Activated CD8-positive, alpha-beta T cell treated with anti-CD3 and anti-CD28 coated beads for 36 hours (primary cell): ENCODE results near the gene HVCN1. TPM values are rescaled to one million over a fixed set of nuclear protein-coding genes. Genes with fewer than 3 reads are reported as not detected.

Experiments used
- ATAC-seq: fragments of 200-7000 bp; cut with Tn5 transposase; one replicate; pipeline ENCODE4 v1.10.0; 2021; ENCODE audit warnings: mild to moderate bottlenecking, moderate library complexity
- CTCF ChIA-PET: fragments of 350-600 bp; sonication (Branson Sonifier 250); formaldehyde crosslinking; loops from one replicate; lab custom pipeline; 2021; ENCODE audit warnings: antibody characterized with exemption; lab: Charles Lee
- POLR2A ChIA-PET: fragments of 350-600 bp; sonication (Branson Sonifier 250); formaldehyde crosslinking; loops from one replicate; lab custom pipeline; 2021; ENCODE audit warnings: antibody characterized with exemption; lab: Charles Lee
- DNase-seq: peaks from one replicate; pipeline ENCODE4 v3.0.0-alpha.2; 2020
- H3K27ac Mint-ChIP-seq: one replicate; pipeline ENCODE4 v1.8.0; 2021; ENCODE audit warnings: mild to moderate bottlenecking, mixed read lengths
- H3K27me3 Mint-ChIP-seq: one replicate; pipeline ENCODE4 v1.8.0; 2021; ENCODE audit warnings: mixed read lengths
- H3K36me3 Mint-ChIP-seq: one replicate; pipeline ENCODE4 v1.8.0; 2021; ENCODE audit warnings: low read depth, mixed read lengths
- H3K4me1 Mint-ChIP-seq: one replicate; pipeline ENCODE4 v1.8.0; 2021; ENCODE audit warnings: low read depth, mixed read lengths
- H3K4me3 Mint-ChIP-seq: one replicate; pipeline ENCODE4 v1.8.0; 2021; ENCODE audit warnings: mild to moderate bottlenecking, moderate library complexity, mixed read lengths
- H3K9me3 Mint-ChIP-seq: one replicate; pipeline ENCODE4 v1.8.0; 2021; ENCODE audit warnings: mixed read lengths
- intact Hi-C: fragments of 100-400 bp; cut with micrococcal nuclease; formaldehyde crosslinking; loops from one replicate; pipeline ENCODE4 v1.10.0; 2022
- total RNA-seq, 2 experiments: library from RNA; stranded (reverse); gene quantifications; one replicate each; pipeline ENCODE4 v1.2.3, GENCODE V29; 2021
- TF ChIP-seq, protein P1 (sequence below): fragments of 200-600 bp; IDR thresholded peaks from one replicate; pipeline ENCODE4 v1.8.0; 2022; ENCODE audit warnings: antibody characterized with exemption, mild to moderate bottlenecking

Gene HVCN1
- total RNA-seq, 2 experiments from 2014 or later, result 23.0 to 24.2 TPM

DNA sequence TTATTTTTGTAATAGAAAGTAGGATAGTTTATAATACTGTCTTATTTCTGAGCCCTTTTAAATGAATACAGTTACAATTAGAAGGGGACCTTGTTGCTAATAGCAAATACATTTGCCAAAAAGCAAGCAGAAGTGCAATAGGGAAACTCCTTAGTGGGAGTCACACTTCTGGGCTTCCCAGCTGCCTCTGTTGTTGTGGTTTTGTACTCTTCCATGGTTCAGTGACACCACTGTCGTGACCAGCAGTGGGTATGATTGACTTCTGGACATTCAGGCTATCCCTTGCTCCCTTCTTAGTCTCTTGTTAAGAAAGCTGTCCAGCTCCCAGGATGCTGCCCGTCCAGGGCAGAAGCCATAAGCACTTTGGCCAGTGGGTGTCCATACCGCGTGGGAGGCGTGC lies 52.4 kb downstream of the HVCN1 start:
- ChIA-PET POLR2A (interaction anchor here (1.1 kb wide), 1 partner anchor 19 kb away, joined by 3 read pairs; no protein-coding TSS in a partner anchor), CTCF (interaction anchor here (1.0 to 2.4 kb wide), 3 partner anchors 17 to 61 kb away, joined by 3 to 7 read pairs (median 4); no protein-coding TSS in a partner anchor)
- Mint-ChIP-seq H3K4me1 (peaks cover 39% of the 10 kb centered on the region), H3K4me3 (no peak overlapping the region), H3K9me3 (no peaks in the 10 kb centered on the region), H3K27me3 (no peaks in the 10 kb centered on the region), H3K27ac (no peak overlapping the region), H3K36me3 (peaks cover 2% of the 10 kb centered on the region)
- DNase-seq (no peak), ATAC-seq (no peak)
- intact Hi-C loops, result no loop called here
- TF ChIP-seq, protein P1, sequence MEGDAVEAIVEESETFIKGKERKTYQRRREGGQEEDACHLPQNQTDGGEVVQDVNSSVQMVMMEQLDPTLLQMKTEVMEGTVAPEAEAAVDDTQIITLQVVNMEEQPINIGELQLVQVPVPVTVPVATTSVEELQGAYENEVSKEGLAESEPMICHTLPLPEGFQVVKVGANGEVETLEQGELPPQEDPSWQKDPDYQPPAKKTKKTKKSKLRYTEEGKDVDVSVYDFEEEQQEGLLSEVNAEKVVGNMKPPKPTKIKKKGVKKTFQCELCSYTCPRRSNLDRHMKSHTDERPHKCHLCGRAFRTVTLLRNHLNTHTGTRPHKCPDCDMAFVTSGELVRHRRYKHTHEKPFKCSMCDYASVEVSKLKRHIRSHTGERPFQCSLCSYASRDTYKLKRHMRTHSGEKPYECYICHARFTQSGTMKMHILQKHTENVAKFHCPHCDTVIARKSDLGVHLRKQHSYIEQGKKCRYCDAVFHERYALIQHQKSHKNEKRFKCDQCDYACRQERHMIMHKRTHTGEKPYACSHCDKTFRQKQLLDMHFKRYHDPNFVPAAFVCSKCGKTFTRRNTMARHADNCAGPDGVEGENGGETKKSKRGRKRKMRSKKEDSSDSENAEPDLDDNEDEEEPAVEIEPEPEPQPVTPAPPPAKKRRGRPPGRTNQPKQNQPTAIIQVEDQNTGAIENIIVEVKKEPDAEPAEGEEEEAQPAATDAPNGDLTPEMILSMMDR, result no peak

DNA sequence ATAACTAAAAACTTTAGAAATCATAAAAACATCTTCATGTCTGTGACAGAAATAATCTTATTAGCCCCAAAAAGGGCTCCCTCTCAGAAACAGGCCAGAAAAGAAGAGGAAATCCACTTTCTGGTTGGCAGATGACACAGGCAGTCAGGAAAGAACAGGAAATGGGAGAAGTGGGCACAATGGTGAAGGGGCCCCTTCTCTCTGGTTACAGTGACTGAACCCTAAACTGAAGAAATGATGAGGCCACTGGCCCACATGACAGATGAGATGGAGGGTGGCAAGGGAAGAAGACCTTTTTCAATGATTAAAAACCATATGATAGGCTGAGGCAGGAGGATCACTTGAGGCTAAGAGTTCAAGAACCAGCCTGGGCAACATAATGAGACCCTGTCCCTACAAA lies 53.9 kb downstream of the HVCN1 start:
- TF ChIP-seq, protein P1, result no peak
- no peak for DNase-seq
- CTCF ChIA-PET, result interaction anchor here (1.0 to 1.2 kb wide), 3 partner anchors 14 to 192 kb away, joined by 3 to 4 read pairs (median 3); no protein-coding TSS in a partner anchor

DNA sequence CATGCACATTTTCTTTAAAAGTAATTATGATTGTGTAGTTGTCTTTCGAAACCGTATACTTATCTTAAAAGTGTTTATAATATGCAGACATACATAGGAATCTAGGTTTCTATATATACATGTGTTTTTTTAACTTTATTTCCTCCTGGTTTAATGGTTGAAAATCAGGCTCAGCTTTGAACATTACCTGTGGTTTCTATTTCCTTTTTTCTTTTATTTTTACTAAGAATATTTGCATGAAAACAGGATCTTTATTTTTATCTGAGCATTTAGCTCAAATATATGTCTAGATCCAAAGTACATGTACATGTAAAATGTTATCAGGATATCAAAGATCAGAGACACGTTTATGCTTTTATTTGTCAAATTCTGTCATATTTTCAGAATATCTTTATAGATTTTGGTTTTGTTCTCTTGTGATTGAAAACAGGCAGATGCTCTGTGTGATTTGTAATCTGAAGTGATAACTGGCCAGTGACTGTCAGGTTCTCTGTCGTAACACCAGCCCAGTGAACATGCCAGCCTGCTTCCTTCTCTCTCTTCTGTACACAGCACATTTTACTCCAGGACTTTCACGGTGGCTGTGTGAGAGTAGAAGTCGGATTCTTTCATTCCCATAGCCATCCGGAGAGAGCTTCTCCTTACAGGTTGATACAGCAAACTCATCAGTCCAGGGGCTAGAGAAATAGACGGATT lies 61.3 kb downstream of the HVCN1 start:
- ATAC-seq (no peak), DNase-seq (no peak)
- H3K4me3 Mint-ChIP-seq, result no peak overlapping the region
- ChIA-PET CTCF (interaction anchor here (1.3 kb wide), 1 partner anchor 26 kb away, joined by 6 read pairs; no protein-coding TSS in a partner anchor), POLR2A (interaction anchor here (1.0 kb wide), 1 partner anchor 14 kb away, joined by 3 read pairs; the partner anchor contains the start of gene TCTN1)
- H3K27me3 Mint-ChIP-seq, result no peaks in the 10 kb centered on the region
- H3K9me3 Mint-ChIP-seq, result no peaks in the 10 kb centered on the region
- H3K4me1 Mint-ChIP-seq, result peaks cover 8% of the 10 kb centered on the region
- TF ChIP-seq, protein P1, result no peak
- peaks cover 16% of the 10 kb centered on the region for H3K36me3 Mint-ChIP-seq
- H3K27ac Mint-ChIP-seq, result peak overlapping the region; percentile 34
- intact Hi-C loops, result no loop called here

More for the DNA sequence above, 53.9 kb downstream of the HVCN1 start:
- Mint-ChIP-seq H3K4me3 (no peak overlapping the region), H3K9me3 (no peaks in the 10 kb centered on the region), H3K27ac (peak overlapping the region; percentile 19), H3K4me1 (peaks cover 39% of the 10 kb centered on the region), H3K36me3 (peaks cover 2% of the 10 kb centered on the region), H3K27me3 (no peaks in the 10 kb centered on the region)
- no peak for ATAC-seq
- POLR2A ChIA-PET, result interaction anchor here (0.7 kb wide), 1 partner anchor 1503 kb away, joined by 4 read pairs; no protein-coding TSS in a partner anchor
- intact Hi-C loops, result no loop called here

DNA sequence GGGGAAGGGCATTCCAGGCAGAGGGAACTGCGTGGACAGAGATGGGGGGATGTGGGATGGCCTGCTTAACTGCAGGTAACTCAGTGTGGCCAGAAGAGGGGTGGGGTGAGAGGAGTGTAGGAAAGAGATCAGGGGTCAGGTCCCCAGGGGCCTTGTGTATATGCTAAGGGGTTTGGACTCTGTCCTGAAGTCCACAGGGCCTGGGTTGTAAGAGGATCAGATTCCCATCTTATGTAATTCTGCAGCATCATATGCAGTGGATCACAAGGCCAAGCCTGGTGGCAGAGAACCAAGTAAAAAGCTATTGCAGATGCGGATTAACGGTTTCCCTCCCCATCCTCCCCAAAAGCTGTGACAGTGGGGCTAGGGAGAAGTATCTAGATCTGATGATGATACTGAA lies 66.3 kb downstream of the HVCN1 start:
- CTCF ChIA-PET, result interaction anchor here (1.3 kb wide), 1 partner anchor 9 kb away, joined by 4 read pairs; no protein-coding TSS in a partner anchor
- no peaks in the 10 kb centered on the region for H3K27me3 Mint-ChIP-seq
- DNase-seq (no peak), ATAC-seq (no peak)
- H3K27ac Mint-ChIP-seq, result no peak overlapping the region
- H3K4me1 Mint-ChIP-seq, result peaks cover 18% of the 10 kb centered on the region
- POLR2A ChIA-PET, result no interaction called here
- intact Hi-C loops, result loop anchor here (5.0 kb wide), 1 partner anchor 75 kb away; no protein-coding TSS in a partner anchor
- H3K9me3 Mint-ChIP-seq, result no peaks in the 10 kb centered on the region
- TF ChIP-seq, protein P1, result no peak
- H3K4me3 Mint-ChIP-seq, result no peak overlapping the region
- peaks cover 2% of the 10 kb centered on the region for H3K36me3 Mint-ChIP-seq
